Activated B cell treated with CpG ODN at 0.5 μM for 24 hours (primary cell): Measurements from ENCODE around the gene MAP4K2. TPM values are rescaled to one million over a fixed set of nuclear protein-coding genes. Genes with fewer than 3 reads are reported as not detected.

Source experiments
- ATAC-seq: fragments of 200-7000 bp; cut with Tn5 transposase; one replicate; pipeline ENCODE4 v1.10.0; 2021; ENCODE audit warnings: low read depth, mild to moderate bottlenecking, moderate library complexity
- CTCF ChIA-PET: fragments of 350-600 bp; sonication (Branson Sonifier 250); formaldehyde crosslinking; loops from one replicate; lab custom pipeline; 2021; ENCODE audit warnings: antibody characterized with exemption; lab: Charles Lee
- POLR2A ChIA-PET: fragments of 350-600 bp; sonication (Branson Sonifier 250); formaldehyde crosslinking; loops from one replicate; lab custom pipeline; 2021; ENCODE audit warnings: antibody characterized with exemption; lab: Charles Lee
- DNase-seq: peaks from one replicate; pipeline ENCODE4 v3.0.0; 2022
- H3K27ac Mint-ChIP-seq: one replicate; pipeline ENCODE4 v1.8.0; 2020; ENCODE audit warnings: mixed read lengths
- H3K27me3 Mint-ChIP-seq: one replicate; pipeline ENCODE4 v1.8.0; 2021; ENCODE audit warnings: mixed read lengths
- H3K36me3 Mint-ChIP-seq: one replicate; pipeline ENCODE4 v1.8.0; 2021; ENCODE audit warnings: low read depth, mixed read lengths
- H3K4me1 Mint-ChIP-seq: one replicate; pipeline ENCODE4 v1.8.0; 2021; ENCODE audit warnings: mixed read lengths
- H3K4me3 Mint-ChIP-seq: one replicate; pipeline ENCODE4 v1.8.0; 2020; ENCODE audit warnings: mild to moderate bottlenecking, mixed read lengths
- H3K9me3 Mint-ChIP-seq: one replicate; pipeline ENCODE4 v1.8.0; 2020; ENCODE audit warnings: mixed read lengths
- CTCF ChIP-seq: fragments of 200-600 bp; IDR thresholded peaks from one replicate; pipeline ENCODE4 v1.8.0; 2022; ENCODE audit warnings: antibody characterized with exemption, mild to moderate bottlenecking
- intact Hi-C: fragments of 100-400 bp; cut with micrococcal nuclease; formaldehyde crosslinking; loops from one replicate; pipeline ENCODE4 v1.15.1; 2024
- total RNA-seq: library from RNA; stranded (reverse); gene quantifications from 2 replicates; pipeline ENCODE4 v1.2.3, GENCODE V29; 2022

The MAP4K2 gene
- total RNA-seq, 1 donor from 2014 or later = 73.6 TPM

- DNase-seq (no peak), ATAC-seq (no peak)
- no peaks in the 10 kb centered on the region for H3K9me3 Mint-ChIP-seq
- H3K36me3 Mint-ChIP-seq = peaks cover 26% of the 10 kb centered on the region
- H3K27me3 Mint-ChIP-seq = no peaks in the 10 kb centered on the region
- POLR2A ChIA-PET = interaction anchor here (0.9 to 7.7 kb wide), 5 partner anchors 9 to 21 kb away, joined by 3 to 158 read pairs (median 5); partner anchors contain the start of gene RASGRP2
- no peak overlapping the region for H3K27ac Mint-ChIP-seq
- TF ChIP-seq CTCF = no peak
- no peak overlapping the region for H3K4me3 Mint-ChIP-seq
- intact Hi-C loops = no loop called here
- peaks cover 48% of the 10 kb centered on the region for H3K4me1 Mint-ChIP-seq
- CTCF ChIA-PET = no interaction called here
These were observed 44.5 kb downstream of the MAP4K2 start for GRCh38 chr11:64758330-64759079.

GRCh38 chr11:64757549-64758329, 45.3 kb downstream of the MAP4K2 start:
- no peak overlapping the region for H3K27ac Mint-ChIP-seq
- intact Hi-C loops = no loop called here
- peaks cover 41% of the 10 kb centered on the region for H3K4me1 Mint-ChIP-seq
- H3K36me3 Mint-ChIP-seq = peaks cover 26% of the 10 kb centered on the region
- TF ChIP-seq CTCF = no peak
- no peak for DNase-seq
- H3K4me3 Mint-ChIP-seq = no peak overlapping the region
- H3K9me3 Mint-ChIP-seq = no peaks in the 10 kb centered on the region
- ChIA-PET CTCF (interaction anchor here (0.6 kb wide), 1 partner anchor 19 kb away, joined by 3 read pairs; no protein-coding TSS in a partner anchor), POLR2A (interaction anchor here (0.9 to 1.1 kb wide), 2 partner anchors 13 to 21 kb away, joined by 3 to 5 read pairs; no protein-coding TSS in a partner anchor)
- H3K27me3 Mint-ChIP-seq = no peaks in the 10 kb centered on the region
- ATAC-seq = no peak

GRCh38 chr11:64755681-64756361, 47.2 kb downstream of the MAP4K2 start:
- TF ChIP-seq CTCF = no peak
- Mint-ChIP-seq H3K27me3 (no peaks in the 10 kb centered on the region), H3K4me3 (no peak overlapping the region), H3K36me3 (peaks cover 25% of the 10 kb centered on the region), H3K27ac (no peak overlapping the region), H3K9me3 (no peaks in the 10 kb centered on the region), H3K4me1 (peaks cover 28% of the 10 kb centered on the region)
- CTCF ChIA-PET = no interaction called here
- no peak for ATAC-seq
- no peak for DNase-seq
- intact Hi-C loops = no loop called here
- POLR2A ChIA-PET = interaction anchor here (0.7 to 1.1 kb wide), 2 partner anchors 11 to 23 kb away, joined by 3 read pairs; no protein-coding TSS in a partner anchor

- Mint-ChIP-seq H3K36me3 (peaks cover 29% of the 10 kb centered on the region), H3K4me3 (no peak overlapping the region), H3K27ac (no peak overlapping the region), H3K9me3 (no peaks in the 10 kb centered on the region), H3K27me3 (no peaks in the 10 kb centered on the region), H3K4me1 (peaks cover 28% of the 10 kb centered on the region)
- DNase-seq (no peak), ATAC-seq (no peak)
- CTCF ChIA-PET = no interaction called here
- POLR2A ChIA-PET = interaction anchor here (0.5 to 0.7 kb wide), 2 partner anchors 20 to 24 kb away, joined by 3 read pairs; no protein-coding TSS in a partner anchor
- no peak for TF ChIP-seq CTCF
- intact Hi-C loops = no loop called here
These were observed 47.9 kb downstream of the MAP4K2 start for GRCh38 chr11:64754919-64755662.
